Motor neuron (in vitro differentiated cells): ENCODE results near the gene STK24. TPM values are rescaled to one million over a fixed set of nuclear protein-coding genes. Genes with fewer than 3 reads are reported as not detected.

Experiments used
- ATAC-seq, 8 experiments: fragments of 200-7000 bp; cut with Tn5 transposase; replicated peaks in 6 of 8; 2 replicates each; pipeline ENCODE4 v1.8.0; 2021; ENCODE audit warnings: mild to moderate bottlenecking in 8 of 8, moderate library complexity in 8 of 8
- H3K27ac ChIP-seq, 2 donors: fragments of 250-450 bp; sonication (Bioruptor Pico); 2 replicates each; pipeline ENCODE4 v1.9.0; 2021; ENCODE audit warnings: antibody characterized with exemption in 2 of 2, mild to moderate bottlenecking in 2 of 2, moderate library complexity in 1 of 2
- H3K4me1 ChIP-seq, 2 donors: fragments of 250-450 bp; sonication (Bioruptor Pico); replicated peaks in 1 of 2; 2 replicates each; pipeline ENCODE4 v1.6.1; 2021; ENCODE audit warnings: antibody characterized with exemption in 2 of 2, mild to moderate bottlenecking in 2 of 2, moderate library complexity in 1 of 2
- H3K4me3 ChIP-seq, 5 donors: fragments of 250-450 bp; sonication (Bioruptor Pico); 2 replicates each; pipeline ENCODE4 v1.9.0; 2021; ENCODE audit warnings: antibody characterized with exemption in 5 of 5, mild to moderate bottlenecking in 5 of 5, moderate library complexity in 4 of 5
- WGBS, 10 experiments: fragments of 450-650 bp; shearing (Covaris generic); methylation state at CpG; one replicate each; pipeline ENCODE4 v1.0.0; 2022; 5-methylcytosine and 5-hydroxymethylcytosine counted together
- in situ Hi-C, 9 experiments: fragments of 400-800 bp; cut with MboI; loops; one replicate each; pipeline ENCODE4 v1.15.0; 2021; ENCODE audit warnings: low sequenced_read_pairs in 9 of 9, low pct_unique_long_range_greater_than_20kb in 2 of 9; ENCODE audit not compliant: unreplicated experiment in 9 of 9
- total RNA-seq, 8 experiments: library from RNA; unstranded; fragments of 300-600 nt; gene quantifications; 2 replicates each; pipeline versions ENCODE4 v1.2.3 to v1.2.4, GENCODE V29; 2022

STK24 gene
- total RNA-seq, 8 experiments from 2014 or later, result 25.9 to 60.0 (median 43.5) TPM

- 58 to 100% (median 80%) methylated on average over 1 to 5 of the region's 5 CpGs for WGBS, 10 experiments
- in situ Hi-C loops, result loop anchor here in 4 of 9 experiments (25.0 kb wide), 3 partner anchors 274 to 424 kb away; partner anchors contain the start of gene FARP1 (in 2 of the 4)
- no peak for ATAC-seq
- no peak overlapping the region for H3K27ac ChIP-seq
- peaks cover 15 to 16% of the 10 kb centered on the region in 2 donors for H3K4me1 ChIP-seq
- no peak overlapping the region for H3K4me3 ChIP-seq
Observed at GRCh38 chr13:98411013-98411412, 165.9 kb downstream of the STK24 start.

GRCh38 chr13:98410612-98411011 lies 166.3 kb downstream of the STK24 start:
- no peak overlapping the region for H3K27ac ChIP-seq
- in situ Hi-C loops, result loop anchor here in 4 of 9 experiments (25.0 kb wide), 3 partner anchors 273 to 423 kb away; partner anchors contain the start of gene FARP1 (in 2 of the 4)
- ATAC-seq, result no peak
- WGBS, 10 experiments, result 75 to 100% (median 97%) methylated on average over 1 to 11 of the region's 11 CpGs
- peaks cover 19 to 20% of the 10 kb centered on the region in 2 donors for H3K4me1 ChIP-seq
- H3K4me3 ChIP-seq, result no peak overlapping the region

- in situ Hi-C loops, result loop anchor here in 4 of 9 experiments (25.0 kb wide), 3 partner anchors 272 to 422 kb away; partner anchors contain the start of gene FARP1 (in 2 of the 4)
- 94 to 100% (median 98%) methylated on average over 2 to 11 of the region's 13 CpGs; no CpG with 5 or more reads in 5 of the 10 experiments for WGBS, 10 experiments
- Histone ChIP-seq H3K4me1 (peaks cover 25 to 29% of the 10 kb centered on the region in 2 donors), H3K27ac (no peak overlapping the region), H3K4me3 (no peak overlapping the region)
- ATAC-seq, result no peak
Observed at GRCh38 chr13:98409281-98409680, 167.6 kb downstream of the STK24 start.

GRCh38 chr13:98407575-98407974 lies 169.3 kb downstream of the STK24 start:
- Histone ChIP-seq H3K4me1 (peaks cover 25 to 36% of the 10 kb centered on the region in 2 donors), H3K4me3 (no peak overlapping the region), H3K27ac (no peak overlapping the region)
- WGBS, 10 experiments, result 80 to 100% (median 100%) methylated on average over 1 to 4 of the region's 4 CpGs; no CpG with 5 or more reads in 4 of the 10 experiments
- in situ Hi-C loops, result loop anchor here in 4 of 9 experiments (25.0 kb wide), 3 partner anchors 270 to 420 kb away; partner anchors contain the start of gene FARP1 (in 2 of the 4)
- no peak for ATAC-seq

- Histone ChIP-seq H3K27ac (no peak overlapping the region), H3K4me1 (peaks cover 31 to 36% of the 10 kb centered on the region in 2 donors), H3K4me3 (no peak overlapping the region)
- in situ Hi-C loops, result loop anchor here in 4 of 9 experiments (25.0 kb wide), 3 partner anchors 270 to 420 kb away; partner anchors contain the start of gene FARP1 (in 2 of the 4)
- no peak for ATAC-seq
- WGBS, 10 experiments, result 60 to 100% (median 97%) methylated on average over 1 to 9 of the region's 9 CpGs; no CpG with 5 or more reads in 1 of the 10 experiments
Observed at GRCh38 chr13:98406971-98407370, 169.9 kb downstream of the STK24 start.

GRCh38 chr13:98406427-98406826 lies 170.5 kb downstream of the STK24 start:
- 85 to 100% (median 90%) methylated on average over 1 to 9 of the region's 9 CpGs; no CpG with 5 or more reads in 2 of the 10 experiments for WGBS, 10 experiments
- ATAC-seq, result no peak
- in situ Hi-C loops, result loop anchor here in 4 of 9 experiments (25.0 kb wide), 3 partner anchors 269 to 419 kb away; partner anchors contain the start of gene FARP1 (in 2 of the 4)

GRCh38 chr13:98405690-98406344 lies 171.1 kb downstream of the STK24 start:
- Histone ChIP-seq H3K4me3 (no peak overlapping the region), H3K4me1 (peaks cover 24 to 28% of the 10 kb centered on the region in 2 donors), H3K27ac (no peak overlapping the region)
- no peak for ATAC-seq
- 35 to 79% (median 70%) methylated on average over 2 to 8 of the region's 8 CpGs; no CpG with 5 or more reads in 1 of the 10 experiments for WGBS, 10 experiments
- in situ Hi-C loops, result loop anchor here in 4 of 9 experiments (25.0 kb wide), 3 partner anchors 269 to 419 kb away; partner anchors contain the start of gene FARP1 (in 2 of the 4)

More at GRCh38 chr13:98406427-98406826, 170.5 kb downstream of the STK24 start:
- H3K4me1 ChIP-seq, result peaks cover 30 to 34% of the 10 kb centered on the region in 2 donors
- H3K4me3 ChIP-seq, result no peak overlapping the region
- H3K27ac ChIP-seq, result no peak overlapping the region

- 0 to 100% (median 15%) methylated on average over 1 to 6 of the region's 7 CpGs for WGBS, 10 experiments
- in situ Hi-C loops, result loop anchor here in 4 of 9 experiments (25.0 kb wide), 3 partner anchors 268 to 418 kb away; partner anchors contain the start of gene FARP1 (in 2 of the 4)
- no peak overlapping the region for H3K27ac ChIP-seq
- ATAC-seq, result peak in 7 of 8 experiments; percentile 38 to 98 (median 96)
- peaks cover 24 to 25% of the 10 kb centered on the region in 2 donors for H3K4me1 ChIP-seq
- no peak overlapping the region for H3K4me3 ChIP-seq
Observed at GRCh38 chr13:98405107-98405571, 171.8 kb downstream of the STK24 start.

- Histone ChIP-seq H3K4me1 (peaks cover 24 to 25% of the 10 kb centered on the region in 2 donors), H3K27ac (no peak overlapping the region), H3K4me3 (no peak overlapping the region)
- in situ Hi-C loops, result loop anchor here in 4 of 9 experiments (25.0 kb wide), 3 partner anchors 266 to 416 kb away; partner anchors contain the start of gene FARP1 (in 2 of the 4)
- ATAC-seq, result no peak
- WGBS, 10 experiments, result 77 to 100% (median 100%) methylated on average over 1 of the region's 2 CpGs; no CpG with 5 or more reads in 5 of the 10 experiments
Observed at GRCh38 chr13:98403076-98403475, 173.8 kb downstream of the STK24 start.

GRCh38 chr13:98401934-98402333 lies 175.0 kb downstream of the STK24 start:
- in situ Hi-C loops, result loop anchor here in 4 of 9 experiments (25.0 kb wide), 3 partner anchors 265 to 415 kb away; partner anchors contain the start of gene FARP1 (in 2 of the 4)
- WGBS, 10 experiments, result 86 to 100% (median 94%) methylated on average over 3 to 11 of the region's 13 CpGs; no CpG with 5 or more reads in 1 of the 10 experiments
- Histone ChIP-seq H3K27ac (no peak overlapping the region), H3K4me3 (no peak overlapping the region), H3K4me1 (peaks cover 25 to 28% of the 10 kb centered on the region in 2 donors)
- ATAC-seq, result no peak

GRCh38 chr13:98399756-98400155 lies 177.2 kb downstream of the STK24 start:
- Histone ChIP-seq H3K4me1 (peaks cover 11 to 13% of the 10 kb centered on the region in 2 donors), H3K27ac (no peak overlapping the region), H3K4me3 (no peak overlapping the region)
- no peak for ATAC-seq
- WGBS, 10 experiments, result 15 to 100% (median 90%) methylated on average over 1 to 4 of the region's 4 CpGs; no CpG with 5 or more reads in 1 of the 10 experiments
- in situ Hi-C loops, result loop anchor here in 4 of 9 experiments (25.0 kb wide), 3 partner anchors 262 to 412 kb away; partner anchors contain the start of gene FARP1 (in 2 of the 4)

- H3K27ac ChIP-seq, result no peak overlapping the region
- peaks cover 0 to 13% of the 10 kb centered on the region in 2 donors for H3K4me1 ChIP-seq
- in situ Hi-C loops, result no loop called here
- WGBS, 10 experiments, result 71 to 100% (median 79%) methylated on average over 1 to 5 of the region's 5 CpGs; no CpG with 5 or more reads in 2 of the 10 experiments
- H3K4me3 ChIP-seq, result no peak overlapping the region
- ATAC-seq, result no peak
Observed at GRCh38 chr13:98398581-98398980, 178.3 kb downstream of the STK24 start.
